DOHH2 (cell line): ENCODE results near the gene EZR.

ENCODE experiments used
- EZH2phosphoT487 ChIP-seq: fragments of 200-600 bp; sonication (generic); IDR thresholded peaks from 2 replicates; pipeline ENCODE4 v1.6.1; 2017; ENCODE audit warnings: borderline replicate concordance, mild to moderate bottlenecking, antibody characterized with exemption, low read length, moderate library complexity, mixed read lengths
- TF ChIP-seq, protein P1 (sequence below): fragments of 200-600 bp; sonication (generic); IDR thresholded peaks from one replicate; pipeline ENCODE4 v1.5.1; 2014; ENCODE audit warnings: antibody characterized with exemption, mild to moderate bottlenecking, low read depth, low read length; ENCODE audit not compliant: poor library complexity, severe bottlenecking

DNA sequence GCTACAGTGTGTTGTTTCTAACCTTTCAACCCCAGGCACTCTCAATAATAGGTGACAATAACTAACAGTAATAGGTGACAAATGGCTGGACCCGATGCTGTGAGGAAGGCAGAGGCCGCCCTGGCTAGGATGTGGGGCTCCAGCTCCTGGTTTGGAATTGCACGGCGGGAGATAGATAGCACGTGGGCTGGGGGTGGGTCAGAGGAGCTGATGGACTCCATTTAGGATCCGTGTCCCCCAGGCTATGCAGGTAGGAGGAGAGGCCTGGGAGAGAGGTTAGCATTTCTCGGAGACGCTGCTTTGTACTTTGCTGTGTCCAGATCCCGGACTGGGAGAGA, 61.4 kb downstream of the EZR start:
- TF ChIP-seq, protein P1, sequence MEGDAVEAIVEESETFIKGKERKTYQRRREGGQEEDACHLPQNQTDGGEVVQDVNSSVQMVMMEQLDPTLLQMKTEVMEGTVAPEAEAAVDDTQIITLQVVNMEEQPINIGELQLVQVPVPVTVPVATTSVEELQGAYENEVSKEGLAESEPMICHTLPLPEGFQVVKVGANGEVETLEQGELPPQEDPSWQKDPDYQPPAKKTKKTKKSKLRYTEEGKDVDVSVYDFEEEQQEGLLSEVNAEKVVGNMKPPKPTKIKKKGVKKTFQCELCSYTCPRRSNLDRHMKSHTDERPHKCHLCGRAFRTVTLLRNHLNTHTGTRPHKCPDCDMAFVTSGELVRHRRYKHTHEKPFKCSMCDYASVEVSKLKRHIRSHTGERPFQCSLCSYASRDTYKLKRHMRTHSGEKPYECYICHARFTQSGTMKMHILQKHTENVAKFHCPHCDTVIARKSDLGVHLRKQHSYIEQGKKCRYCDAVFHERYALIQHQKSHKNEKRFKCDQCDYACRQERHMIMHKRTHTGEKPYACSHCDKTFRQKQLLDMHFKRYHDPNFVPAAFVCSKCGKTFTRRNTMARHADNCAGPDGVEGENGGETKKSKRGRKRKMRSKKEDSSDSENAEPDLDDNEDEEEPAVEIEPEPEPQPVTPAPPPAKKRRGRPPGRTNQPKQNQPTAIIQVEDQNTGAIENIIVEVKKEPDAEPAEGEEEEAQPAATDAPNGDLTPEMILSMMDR = no peak
- TF ChIP-seq EZH2phosphoT487 = no peak
